IPS-15b (cell line): ENCODE measurements around the gene CDKAL1.

ENCODE experiments used
- H3K27me3 ChIP-seq: one replicate; pipeline ENCODE4 v1.6.1; 2013; ENCODE audit warnings: low read length; ENCODE audit not compliant: control insufficient read depth, insufficient read depth
- H3K36me3 ChIP-seq: one replicate; pipeline ENCODE4 v1.6.1; 2013; ENCODE audit warnings: low read length; ENCODE audit not compliant: control insufficient read depth, insufficient read depth
- H3K4me1 ChIP-seq: one replicate; pipeline ENCODE4 v1.6.1; 2013; ENCODE audit warnings: mild to moderate bottlenecking, low read length; ENCODE audit not compliant: control insufficient read depth, insufficient read depth
- H3K4me3 ChIP-seq: one replicate; pipeline ENCODE4 v1.5.1; 2013; ENCODE audit warnings: low read depth, low read length
- H3K9ac ChIP-seq: one replicate; pipeline ENCODE4 v1.6.1; 2013; ENCODE audit warnings: low read depth, mild to moderate bottlenecking, low read length
- H3K9me3 ChIP-seq: one replicate; pipeline ENCODE4 v1.6.1; 2013; ENCODE audit warnings: mild to moderate bottlenecking, low read length; ENCODE audit not compliant: control insufficient read depth, insufficient read depth

Gene CDKAL1

DNA sequence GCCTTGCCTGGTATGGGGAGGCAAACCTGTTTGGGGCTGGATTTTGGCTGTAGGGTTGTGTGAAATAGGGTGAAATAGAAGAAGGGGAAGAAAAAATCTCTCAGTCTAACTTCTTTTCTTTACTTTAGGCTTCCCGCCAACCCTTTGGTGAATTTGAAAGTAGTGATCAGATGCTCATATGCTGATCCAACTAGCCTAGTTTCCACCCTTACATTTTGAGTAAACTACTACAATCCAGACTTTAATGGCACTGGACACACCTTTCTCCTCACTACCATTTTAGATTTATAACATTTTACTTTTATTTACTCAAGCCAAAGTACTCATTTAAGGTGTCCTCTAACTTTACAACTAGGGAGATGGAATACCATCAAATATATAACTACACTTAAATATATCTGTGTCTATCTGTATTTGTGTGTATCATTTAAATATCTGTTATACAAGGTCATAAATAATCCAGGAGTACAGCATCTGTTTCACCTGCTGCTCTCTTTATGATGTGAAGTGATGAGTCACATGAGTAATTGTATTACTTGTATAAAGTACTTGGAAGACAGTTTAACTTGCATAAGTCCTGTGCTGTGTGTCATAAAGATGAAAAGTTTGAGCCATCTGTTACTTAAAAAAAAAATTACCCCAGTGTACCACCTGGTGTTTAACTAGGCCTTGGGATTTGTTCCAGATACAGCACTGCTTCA, 172.1 kb downstream of the CDKAL1 start:
- Histone ChIP-seq H3K9ac (no peak overlapping the region), H3K4me1 (peaks cover 9% of the 10 kb centered on the region), H3K36me3 (no peaks in the 10 kb centered on the region), H3K27me3 (no peaks in the 10 kb centered on the region), H3K4me3 (no peak overlapping the region), H3K9me3 (no peaks in the 10 kb centered on the region)

DNA sequence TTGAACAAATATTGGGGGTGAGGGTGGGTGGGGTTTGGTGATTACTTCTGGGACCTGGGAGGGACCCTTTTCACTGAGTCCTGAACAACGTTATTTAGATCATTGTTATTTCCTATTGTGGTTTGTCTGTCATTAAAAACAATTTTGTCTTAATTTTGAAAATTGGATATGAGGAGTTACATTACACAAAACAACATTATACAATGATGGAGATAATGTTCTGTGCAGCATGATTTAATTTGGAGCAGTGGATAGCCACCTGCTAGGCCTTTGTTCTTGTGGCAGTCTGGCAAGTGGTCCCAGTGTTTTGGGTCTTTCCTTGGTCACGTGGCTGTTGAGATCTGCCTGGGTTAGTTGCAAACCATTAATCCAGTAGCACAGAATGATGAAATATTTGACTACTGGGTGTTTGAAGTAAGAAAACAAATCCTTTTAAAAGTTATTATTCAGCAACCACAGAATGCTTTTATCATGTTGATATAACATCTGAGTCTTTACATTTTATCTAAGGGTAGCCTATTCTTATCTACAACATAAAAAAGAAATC, 172.8 kb downstream of the CDKAL1 start:
- Histone ChIP-seq H3K9me3 (no peaks in the 10 kb centered on the region), H3K9ac (no peak overlapping the region), H3K36me3 (no peaks in the 10 kb centered on the region), H3K4me3 (no peak overlapping the region), H3K4me1 (peaks cover 9% of the 10 kb centered on the region), H3K27me3 (no peaks in the 10 kb centered on the region)

DNA sequence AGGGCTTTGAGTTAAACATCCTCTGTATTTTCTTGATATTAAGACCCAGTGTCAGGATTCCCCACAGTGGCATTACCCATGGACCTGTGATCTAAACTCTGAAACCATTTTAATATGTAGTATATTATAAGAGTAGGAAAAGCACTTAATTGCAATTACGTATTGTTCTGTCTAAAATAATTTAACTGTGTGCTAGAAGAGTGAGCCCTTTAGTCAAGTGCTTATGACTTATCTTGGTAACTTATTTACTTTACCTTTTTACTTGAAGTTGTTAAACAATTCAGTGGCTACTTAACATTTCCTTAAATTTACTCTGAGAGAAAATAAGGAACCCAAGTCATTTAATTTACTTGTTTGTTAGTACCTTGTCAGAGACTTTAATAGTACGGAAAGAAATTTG, 173.6 kb downstream of the CDKAL1 start:
- no peak overlapping the region for H3K9ac ChIP-seq
- H3K36me3 ChIP-seq = no peaks in the 10 kb centered on the region
- H3K27me3 ChIP-seq = no peaks in the 10 kb centered on the region
- peaks cover 7% of the 10 kb centered on the region for H3K4me1 ChIP-seq
- H3K9me3 ChIP-seq = no peaks in the 10 kb centered on the region
- H3K4me3 ChIP-seq = no peak overlapping the region

DNA sequence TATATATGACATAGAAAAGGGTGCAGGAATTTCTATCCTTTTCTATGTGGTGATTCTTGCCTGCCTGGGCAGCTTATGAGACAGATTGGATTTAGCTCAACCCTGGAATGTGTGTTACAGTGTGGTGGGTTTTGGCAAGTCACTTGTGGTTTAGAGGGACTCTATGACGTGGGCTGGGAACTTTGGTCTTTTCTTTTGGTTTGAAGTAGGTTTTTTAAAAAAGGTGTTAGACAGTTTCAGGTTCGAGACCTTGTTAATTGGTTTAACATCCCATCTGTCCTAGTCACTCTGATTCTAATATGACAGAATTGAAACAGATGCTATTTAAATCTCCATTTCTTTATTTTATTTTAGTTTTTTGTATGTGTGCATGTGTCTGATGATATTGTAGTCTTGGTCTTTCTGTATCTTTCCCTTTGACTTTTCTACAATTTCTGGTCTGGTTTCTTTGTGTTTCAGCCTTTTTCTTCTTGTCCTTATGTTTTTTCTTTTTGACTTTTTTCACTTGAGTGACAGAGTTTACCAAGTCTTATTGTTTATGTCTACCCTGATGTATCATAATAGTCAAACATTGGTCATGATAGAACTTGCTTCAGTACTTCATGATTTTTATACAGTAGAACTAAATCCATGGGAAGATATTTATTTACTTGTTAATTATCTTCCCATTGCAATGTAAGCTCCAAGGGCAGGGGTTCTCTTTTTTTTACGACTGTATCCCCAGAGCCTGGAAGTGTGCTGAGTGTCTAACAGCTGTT, 174.3 kb downstream of the CDKAL1 start:
- Histone ChIP-seq H3K36me3 (no peaks in the 10 kb centered on the region), H3K4me1 (peaks cover 7% of the 10 kb centered on the region), H3K9ac (no peak overlapping the region), H3K9me3 (no peaks in the 10 kb centered on the region), H3K27me3 (no peaks in the 10 kb centered on the region), H3K4me3 (no peak overlapping the region)

DNA sequence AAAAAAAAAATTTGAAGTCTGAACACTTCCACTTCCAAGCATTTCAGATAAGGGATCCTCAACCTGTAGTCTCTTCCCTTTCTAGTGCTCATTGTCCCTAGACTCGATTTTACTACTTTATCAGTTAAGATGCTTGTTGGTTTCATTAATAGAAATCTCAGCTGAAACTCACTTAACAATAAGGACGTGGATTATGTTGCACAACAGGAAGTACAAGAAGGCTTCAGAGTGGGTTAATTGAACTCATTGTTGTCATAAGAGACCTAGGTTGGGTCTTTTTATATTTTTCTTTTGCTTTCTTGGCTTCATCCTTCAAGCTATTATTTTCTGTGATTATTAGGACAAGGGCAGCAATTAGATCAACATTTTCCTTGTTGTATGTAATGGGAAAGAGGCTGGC, 175.2 kb downstream of the CDKAL1 start:
- H3K9me3 ChIP-seq = no peaks in the 10 kb centered on the region
- peaks cover 4% of the 10 kb centered on the region for H3K4me1 ChIP-seq
- no peaks in the 10 kb centered on the region for H3K27me3 ChIP-seq
- no peak overlapping the region for H3K9ac ChIP-seq
- H3K4me3 ChIP-seq = no peak overlapping the region
- no peaks in the 10 kb centered on the region for H3K36me3 ChIP-seq

DNA sequence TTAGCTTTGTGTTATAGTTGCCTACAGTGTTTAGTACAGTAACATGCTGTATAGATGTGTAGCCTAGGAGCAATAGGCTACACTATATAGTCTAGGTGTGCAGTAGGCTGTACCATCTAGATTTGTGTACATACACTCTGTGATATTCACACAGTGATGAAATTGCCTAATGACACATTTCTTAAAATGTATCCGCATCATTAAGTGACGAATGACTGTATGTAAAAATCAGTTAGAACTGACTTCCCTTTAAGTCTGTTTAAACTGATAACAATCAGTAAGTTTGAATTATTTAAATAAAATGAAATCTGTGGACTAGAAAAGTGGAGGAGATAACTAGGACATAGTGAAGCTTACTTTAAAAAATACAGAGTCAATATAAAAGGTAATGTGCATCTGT, 176.1 kb downstream of the CDKAL1 start:
- Histone ChIP-seq H3K9ac (no peak overlapping the region), H3K9me3 (no peaks in the 10 kb centered on the region), H3K4me1 (peaks cover 4% of the 10 kb centered on the region)

DNA sequence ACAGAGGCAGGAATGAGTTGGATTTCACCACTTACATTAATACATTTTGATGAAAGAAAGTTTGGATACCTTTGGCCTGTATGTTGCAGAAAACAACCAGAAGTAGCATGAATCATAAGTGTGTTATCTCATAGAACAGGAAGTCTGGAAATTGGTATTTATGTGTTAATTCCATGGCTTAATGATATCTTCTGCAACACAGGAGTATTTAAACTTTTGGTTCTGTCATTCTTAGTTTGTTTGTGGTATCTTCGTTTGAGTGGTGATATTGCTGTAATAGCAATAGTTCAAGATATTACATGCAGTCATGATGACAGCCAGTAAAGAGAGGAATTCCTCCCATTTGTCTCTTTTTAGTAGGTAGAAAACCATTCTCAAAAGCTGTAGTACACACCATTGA, 177.3 kb downstream of the CDKAL1 start:
- H3K27me3 ChIP-seq = no peaks in the 10 kb centered on the region
- H3K9ac ChIP-seq = no peak overlapping the region
- no peaks in the 10 kb centered on the region for H3K36me3 ChIP-seq
- no peaks in the 10 kb centered on the region for H3K9me3 ChIP-seq
- peaks cover 4% of the 10 kb centered on the region for H3K4me1 ChIP-seq
- no peak overlapping the region for H3K4me3 ChIP-seq

More for the DNA sequence above, 176.1 kb downstream of the CDKAL1 start:
- Histone ChIP-seq H3K4me3 (no peak overlapping the region), H3K36me3 (no peaks in the 10 kb centered on the region), H3K27me3 (no peaks in the 10 kb centered on the region)

DNA sequence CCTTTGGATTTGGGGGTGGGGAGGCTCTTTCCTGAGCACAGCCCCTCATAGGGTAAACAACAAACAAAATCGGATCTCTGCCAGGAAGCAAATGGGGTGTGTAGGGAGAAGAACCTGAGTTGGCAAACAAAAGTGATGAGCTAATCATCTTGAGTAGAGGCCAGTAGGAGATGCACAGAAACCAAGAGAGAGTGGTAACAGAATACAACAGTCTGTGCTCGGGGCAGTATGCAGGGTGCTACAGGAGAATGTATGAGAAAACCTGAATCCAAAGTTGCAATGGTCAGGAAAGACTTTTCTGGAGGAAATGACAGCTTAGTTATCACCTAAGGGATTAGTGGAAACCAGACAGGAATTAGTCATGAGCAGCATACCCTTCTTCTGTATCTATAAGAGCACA, 177.8 kb downstream of the CDKAL1 start:
- peaks cover 4% of the 10 kb centered on the region for H3K4me1 ChIP-seq
- no peak overlapping the region for H3K9ac ChIP-seq
- H3K27me3 ChIP-seq = no peaks in the 10 kb centered on the region
- no peaks in the 10 kb centered on the region for H3K36me3 ChIP-seq
- H3K4me3 ChIP-seq = no peak overlapping the region
- H3K9me3 ChIP-seq = no peaks in the 10 kb centered on the region

DNA sequence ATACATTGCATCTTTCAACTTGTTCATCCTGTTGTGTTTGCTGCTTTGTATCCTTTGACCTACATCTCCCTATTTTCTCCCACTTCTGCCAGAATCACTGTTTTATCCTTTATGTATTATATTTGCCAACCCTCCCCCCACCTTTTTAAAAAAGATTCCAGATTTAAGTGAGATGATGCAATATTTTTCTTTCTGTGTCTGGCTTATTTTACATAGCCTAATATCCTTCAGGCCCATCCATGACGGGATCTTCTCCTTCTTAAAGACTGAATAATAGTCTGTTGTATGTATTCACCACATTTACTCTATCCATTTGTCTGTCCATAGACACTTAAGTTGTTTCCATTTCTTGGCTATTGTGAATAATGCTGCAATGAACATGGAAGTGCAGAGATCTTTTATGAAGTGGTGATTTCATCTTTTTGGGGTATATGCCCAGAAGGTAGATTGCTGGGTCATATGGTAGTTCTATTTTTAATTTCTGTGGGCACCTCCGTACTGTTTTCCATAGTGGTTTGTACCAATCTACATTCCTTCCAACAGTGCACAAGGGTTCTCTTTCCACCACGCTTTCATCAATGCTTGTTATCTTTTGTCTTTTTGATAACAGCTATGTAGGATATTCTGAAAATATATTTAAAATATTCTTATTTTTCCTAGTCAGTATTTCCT, 181.0 kb downstream of the CDKAL1 start:
- Histone ChIP-seq H3K9ac (no peak overlapping the region), H3K4me1 (peaks cover 5% of the 10 kb centered on the region), H3K27me3 (no peaks in the 10 kb centered on the region), H3K9me3 (no peaks in the 10 kb centered on the region), H3K4me3 (no peak overlapping the region), H3K36me3 (no peaks in the 10 kb centered on the region)

DNA sequence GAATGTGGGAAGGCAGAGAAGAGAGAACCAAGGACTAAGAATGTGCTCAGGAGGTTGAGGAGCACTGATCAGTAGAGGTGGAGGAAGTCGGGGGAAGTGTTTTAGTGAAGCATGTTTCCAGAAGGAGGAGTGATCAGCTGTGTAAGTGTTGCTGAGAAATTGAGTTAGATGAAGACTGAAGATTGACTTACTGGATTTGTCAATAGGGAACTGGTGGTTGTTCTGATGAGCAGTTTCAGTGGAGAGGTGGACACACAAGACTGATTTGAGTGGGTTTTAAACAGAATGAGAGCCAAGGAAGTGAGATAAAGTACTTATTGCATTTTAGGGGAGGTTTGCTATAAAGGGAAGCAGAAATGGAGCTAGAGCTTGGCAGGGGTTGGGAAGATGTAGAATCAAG, 182.6 kb downstream of the CDKAL1 start:
- Histone ChIP-seq H3K9ac (no peak overlapping the region), H3K36me3 (no peaks in the 10 kb centered on the region), H3K9me3 (no peaks in the 10 kb centered on the region), H3K4me1 (peaks cover 5% of the 10 kb centered on the region), H3K4me3 (no peak overlapping the region), H3K27me3 (no peaks in the 10 kb centered on the region)

DNA sequence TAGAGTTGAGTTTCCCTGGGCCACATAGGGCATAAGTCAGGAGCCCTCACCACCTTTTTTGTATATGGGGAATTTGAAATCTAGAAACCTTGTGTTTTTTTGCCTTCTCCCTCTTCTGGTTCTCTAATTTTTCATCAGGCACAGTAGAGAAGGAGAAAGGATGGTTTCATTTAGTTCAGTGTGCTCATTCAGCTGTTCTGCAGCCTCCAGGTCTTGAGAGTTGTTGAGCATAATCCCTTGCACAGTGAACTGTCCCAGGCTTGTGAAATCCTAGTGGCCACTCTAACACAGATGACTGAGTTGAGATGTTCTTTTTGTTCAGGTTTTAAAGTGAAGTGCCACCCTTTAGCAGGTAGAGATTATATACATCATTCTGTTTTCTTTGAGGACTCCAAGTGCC, 183.5 kb downstream of the CDKAL1 start:
- H3K9me3 ChIP-seq = no peaks in the 10 kb centered on the region
- H3K4me3 ChIP-seq = no peak overlapping the region
- no peaks in the 10 kb centered on the region for H3K36me3 ChIP-seq
- H3K27me3 ChIP-seq = no peaks in the 10 kb centered on the region
- peaks cover 5% of the 10 kb centered on the region for H3K4me1 ChIP-seq
- no peak overlapping the region for H3K9ac ChIP-seq
